Muscle of arm (tissue), 12 donors: ENCODE measurements around the gene NECAB3. TPM values are rescaled to one million over a fixed set of nuclear protein-coding genes. Genes with fewer than 3 reads are reported as not detected.
"Not testable (repeated sequence)": the region's sequence is repeated elsewhere in the genome, so short reads cannot be mapped to it uniquely, and the experiment has no call there.

Experiments used
- DNase-seq: peaks from one replicate; pipeline ENCODE4 v3.0.0-alpha.2; 2013
- polyA plus RNA-seq, 12 donors: library from polyadenylated mRNA; unstranded; fragments of 120-200 nt; gene quantifications; one replicate each; pipeline ENCODE4 v1.2.1, GENCODE V29; 2013; ENCODE audit not compliant: insufficient read length in 12 of 12

The NECAB3 gene
- polyA plus RNA-seq, 12 donors = 19.0 to 41.9 (median 25.0) TPM; not detected in 1

DNA sequence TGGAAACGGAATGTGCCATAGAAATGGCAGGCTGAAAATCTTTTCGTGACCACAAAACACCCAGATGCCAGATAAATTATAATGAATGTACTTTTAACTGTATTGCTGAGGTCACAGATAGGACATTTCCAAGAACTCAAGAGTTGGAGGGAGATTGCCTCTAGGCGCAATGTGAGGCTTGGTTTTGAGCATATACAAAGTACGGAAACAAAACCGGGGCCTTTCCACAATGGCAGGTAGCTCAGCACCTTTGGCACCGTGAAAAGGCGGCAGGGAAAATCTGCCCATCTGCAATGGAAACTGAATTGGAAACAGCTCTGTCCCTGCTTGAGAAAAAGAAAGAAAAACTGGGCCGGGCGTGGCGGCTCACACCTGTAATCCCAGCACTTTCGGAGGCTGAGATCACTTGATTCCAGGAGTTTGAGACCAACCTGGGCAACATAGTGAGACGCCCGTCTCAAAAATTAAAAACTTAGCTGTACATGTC is 22.6 kb downstream of the NECAB3 start:
- DNase-seq = no peak

- DNase-seq = no peak
These were observed 23.3 kb downstream of the NECAB3 start for GRCh38 chr20:33650753-33651561.

DNA sequence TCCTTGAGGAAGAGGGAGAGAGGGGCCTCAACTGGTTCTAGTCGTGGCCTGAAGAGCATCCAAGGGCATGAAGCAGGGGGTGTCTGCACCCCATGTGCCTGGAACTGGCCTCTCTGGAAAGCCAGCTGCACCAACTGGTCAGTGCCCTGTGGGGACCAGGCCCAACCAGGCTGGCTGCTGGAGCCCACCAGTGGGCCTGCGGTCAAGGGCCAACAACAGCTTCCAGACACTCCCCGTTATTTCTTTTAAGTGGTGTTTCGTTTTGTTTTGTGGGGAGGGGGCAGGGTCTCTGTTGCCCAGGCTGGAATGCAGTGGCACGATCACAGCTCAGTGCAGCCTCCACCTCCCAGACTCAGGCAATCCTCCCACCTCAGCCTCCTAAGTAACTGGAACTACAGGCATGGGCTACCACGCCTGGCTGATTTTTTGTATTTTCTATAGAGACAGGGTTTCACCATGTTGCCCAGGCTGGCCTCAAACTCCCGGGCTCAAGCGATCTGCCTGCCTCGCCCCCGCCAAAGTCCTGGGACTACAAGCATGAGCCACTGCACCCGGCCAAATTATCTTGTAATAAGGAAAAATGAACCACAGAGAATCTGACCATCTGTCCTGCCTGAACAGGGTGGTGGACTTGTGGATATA is 24.0 kb downstream of the NECAB3 start:
- DNase-seq = no peak

- no peak for DNase-seq
These were observed 25.0 kb downstream of the NECAB3 start for GRCh38 chr20:33649201-33649681.

DNA sequence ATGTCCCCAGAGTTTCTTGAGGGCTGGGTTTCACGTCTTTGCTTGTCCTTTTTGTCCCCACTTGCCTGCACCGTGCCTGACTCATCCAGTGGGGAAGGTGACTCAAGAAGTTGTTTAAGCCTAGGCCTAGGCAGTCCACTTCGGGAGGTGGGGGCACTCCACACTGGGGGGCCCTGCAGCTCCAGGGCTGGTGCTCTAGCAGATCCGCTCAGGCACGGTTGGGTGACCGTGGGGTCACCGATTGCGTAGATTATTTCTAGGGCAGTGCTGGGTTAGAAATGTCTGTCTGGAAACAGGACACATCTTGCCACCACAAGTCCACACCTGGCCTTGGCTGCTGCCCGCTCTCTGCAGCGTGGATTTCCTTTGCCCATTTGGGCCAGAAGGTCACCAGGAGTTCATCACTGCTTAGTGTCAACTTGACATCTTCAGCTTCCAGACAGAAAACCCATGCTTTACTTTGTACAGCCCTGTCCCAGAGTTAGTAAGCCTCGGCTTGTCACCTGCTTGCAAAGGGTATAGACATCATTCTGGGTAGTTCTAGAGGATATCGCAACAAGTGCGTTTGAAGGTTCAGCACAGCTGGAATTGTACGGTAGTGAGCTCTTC is 25.7 kb downstream of the NECAB3 start:
- DNase-seq = no peak

GRCh38 chr20:33647603-33648395 is 26.4 kb downstream of the NECAB3 start:
- no peak for DNase-seq

- DNase-seq = not testable (repeated sequence)
These were observed 27.1 kb downstream of the NECAB3 start for GRCh38 chr20:33646959-33647602.

DNA sequence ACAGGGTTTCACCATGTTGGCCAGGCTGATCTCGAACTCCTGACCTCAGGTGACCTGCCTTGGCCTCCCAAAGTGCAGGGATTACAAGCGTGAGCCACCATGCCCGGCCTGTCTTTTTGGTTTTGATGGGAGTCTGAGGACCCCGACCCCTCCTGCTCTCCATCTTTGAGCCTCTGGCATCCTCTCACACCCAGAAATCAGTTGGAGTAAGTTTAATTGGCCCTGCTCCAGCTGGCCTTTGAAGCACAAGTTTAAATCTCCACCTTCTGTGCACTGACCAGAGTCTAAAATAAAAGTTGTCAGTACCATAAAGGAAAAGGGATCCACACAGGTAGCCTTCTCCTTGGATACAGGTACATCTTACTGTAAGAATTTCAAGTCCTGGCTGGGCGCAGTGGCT is 28.0 kb downstream of the NECAB3 start:
- DNase-seq = no peak

GRCh38 chr20:33645396-33645795 is 28.8 kb downstream of the NECAB3 start:
- no peak for DNase-seq

- DNase-seq = no peak
These were observed 29.2 kb downstream of the NECAB3 start for GRCh38 chr20:33645072-33645358.

DNA sequence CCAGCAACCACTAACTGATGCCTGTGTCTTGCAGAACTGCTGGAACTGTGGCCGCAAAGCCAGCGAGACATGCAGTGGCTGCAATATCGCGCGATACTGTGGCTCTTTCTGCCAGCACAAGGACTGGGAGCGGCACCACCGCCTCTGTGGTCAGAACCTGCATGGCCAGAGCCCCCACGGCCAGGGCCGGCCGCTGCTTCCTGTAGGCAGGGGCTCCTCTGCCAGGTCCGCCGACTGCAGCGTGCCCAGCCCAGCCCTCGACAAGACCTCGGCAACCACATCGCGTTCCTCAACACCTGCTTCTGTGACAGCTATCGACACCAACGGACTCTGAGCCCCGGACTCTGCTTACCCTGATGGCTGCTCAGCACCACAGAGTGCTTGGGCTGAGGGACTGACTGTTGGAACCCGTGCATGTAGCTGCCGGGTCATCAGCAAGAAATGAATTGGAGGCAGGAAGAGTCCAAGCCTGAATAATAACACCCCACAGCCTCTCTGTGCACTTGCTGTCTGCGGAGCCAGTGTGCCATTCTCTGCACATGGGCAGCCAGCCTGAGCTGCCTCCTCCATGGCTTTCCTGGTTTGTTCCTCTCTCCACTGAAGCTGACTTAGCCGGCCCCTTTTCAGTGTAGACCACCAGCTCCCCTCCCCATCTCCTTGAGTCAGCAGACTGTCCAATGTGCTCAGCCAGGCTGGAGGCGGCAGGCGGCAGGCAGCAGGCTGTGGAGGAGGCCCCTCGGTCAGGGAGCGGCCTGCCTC is 29.7 kb downstream of the NECAB3 start:
- no peak for DNase-seq

GRCh38 chr20:33640287-33640686 is 33.9 kb downstream of the NECAB3 start:
- DNase-seq = no peak

GRCh38 chr20:33636776-33637175 is 37.5 kb downstream of the NECAB3 start:
- DNase-seq = no peak

- no peak for DNase-seq
These were observed 38.9 kb downstream of the NECAB3 start for GRCh38 chr20:33635341-33635740.

GRCh38 chr20:33631910-33632309 is 42.3 kb downstream of the NECAB3 start:
- not testable (repeated sequence) for DNase-seq

- DNase-seq = no peak
These were observed 43.7 kb downstream of the NECAB3 start for GRCh38 chr20:33630507-33630906.

GRCh38 chr20:33629979-33630378 is 44.2 kb downstream of the NECAB3 start:
- DNase-seq = no peak

GRCh38 chr20:33629533-33629932 is 44.7 kb downstream of the NECAB3 start:
- no peak for DNase-seq

GRCh38 chr20:33627577-33628216 is 46.5 kb downstream of the NECAB3 start:
- DNase-seq = no peak

- DNase-seq = no peak
These were observed 48.0 kb downstream of the NECAB3 start for GRCh38 chr20:33626190-33626589.
